H1 (cell line): Measurements from ENCODE around the gene CHST8. TPM values are rescaled to one million over a fixed set of nuclear protein-coding genes. Genes with fewer than 3 reads are reported as not detected.

ENCODE experiments used
- ATF3 ChIP-seq: IDR thresholded peaks from 2 replicates; pipeline ENCODE4 v1.6.1; 2011; ENCODE audit warnings: low read depth, mild to moderate bottlenecking, low read length; ENCODE audit not compliant: insufficient read depth
- CBX8 ChIP-seq: fragments of 300-800, 300-1000 bp; sonication (generic); IDR thresholded peaks from 2 replicates; pipeline ENCODE4 v1.7.1; 2016; ENCODE audit warnings: low read depth, low read length, borderline replicate concordance
- CHD1 ChIP-seq: IDR thresholded peaks from 2 replicates; pipeline ENCODE4 v1.6.1; 2012; ENCODE audit warnings: low read depth, low read length, improper control_type of control experiment
- E2F6 ChIP-seq: IDR thresholded peaks from 2 replicates; pipeline ENCODE4 v1.6.1; 2012; ENCODE audit warnings: inconsistent platforms
- KDM1A ChIP-seq: fragments of 200-600, 300-600 bp; sonication (generic); IDR thresholded peaks from 2 replicates; pipeline ENCODE4 v1.7.1; 2016; ENCODE audit warnings: mild to moderate bottlenecking, low read length, borderline replicate concordance
- RFX5 ChIP-seq: IDR thresholded peaks from 2 replicates; pipeline ENCODE4 v1.6.1; 2011; ENCODE audit warnings: low read depth, low read length, improper control_type of control experiment, borderline replicate concordance
- SRF ChIP-seq: IDR thresholded peaks from 2 replicates; pipeline ENCODE4 v1.6.1; 2011; ENCODE audit warnings: mild to moderate bottlenecking, low read depth, low read length, moderate library complexity
- polyA plus RNA-seq, 7 experiments: library from polyadenylated mRNA; depleted of rRNA in 3 of 7; stranded (reverse) in 5 of 7; unstranded in 2 of 7; fragments of >200 nt in 5 of 7; fragments of 200-250 nt in 2 of 7; gene quantifications; 1 replicate in 5 of 7; 2 replicates in 1 of 7; 4 replicates in 1 of 7; pipeline versions ENCODE4 v1.2.1 to v1.2.3, GENCODE V29; 2011 to 2013; ENCODE audit warnings: missing spikeins in 2 of 7, mixed read lengths in 2 of 7
- total RNA-seq: library from RNA; stranded (reverse); fragmentation: NEBNext Ultra II Directional; extraction: Animal tissue kit (Norgen Biotek cat#: 25700); gene quantifications from 2 replicates; pipeline ENCODE4 v1.2.1, GENCODE V29; 2021

The CHST8 gene
- total and polyA plus RNA-seq, 2 of the 8 experiments (the other 6 are each of a cell fraction or from before 2014, with no cell fraction given), result 10.8 to 28.2 TPM

DNA sequence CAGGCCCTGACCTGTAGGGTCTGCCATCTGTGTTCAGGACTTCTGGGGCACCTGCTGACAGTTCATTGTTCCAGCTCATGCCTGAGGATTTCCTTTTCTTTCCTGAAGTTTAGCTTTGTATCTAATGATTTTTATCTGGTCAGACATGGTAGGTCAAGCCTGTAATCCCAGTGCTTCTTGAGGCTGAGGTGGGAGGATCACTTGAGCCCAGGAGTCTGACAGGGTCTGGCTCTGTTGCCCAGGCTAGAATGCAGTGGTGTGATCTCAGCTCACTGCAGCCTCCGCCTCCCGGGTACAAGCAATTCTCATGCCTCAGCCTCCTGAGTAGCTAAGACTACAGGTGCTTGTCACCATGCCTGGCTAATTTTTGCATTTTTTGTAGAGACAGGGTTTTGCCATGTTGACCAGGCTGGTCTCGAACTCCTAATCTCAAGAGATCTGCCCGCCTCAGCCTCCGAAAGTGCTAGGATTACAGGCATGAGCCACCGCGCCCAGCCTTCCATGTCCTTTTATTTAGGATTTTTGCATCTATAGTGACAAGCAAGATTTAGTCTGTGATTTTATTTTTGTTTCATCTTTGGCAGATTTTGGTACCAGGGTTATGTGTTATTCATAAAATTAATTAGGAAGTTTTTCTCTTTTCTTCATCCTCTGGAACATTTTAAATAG, 33.2 kb downstream of the CHST8 start (continued):
- TF ChIP-seq ATF3 (no peak), CHD1 (no peak), SRF (no peak), CBX8 (no peak), E2F6 (no peak), KDM1A (no peak), RFX5 (no peak)
